GM23338 (cell line): Measurements from ENCODE around the gene MFSD2A. TPM values are rescaled to one million over a fixed set of nuclear protein-coding genes. Genes with fewer than 3 reads are reported as not detected.

ENCODE experiments used
- ATAC-seq: fragments of 200-7000 bp; cut with Tn5 transposase; 3 replicates; pipeline ENCODE4 v1.9.1; 2020
- DNase-seq: peaks from one replicate; pipeline ENCODE4 v3.0.0-alpha.2; 2015; ENCODE audit warnings: low spot score
- H2AFZ ChIP-seq: fragments of 200-600 bp; sonication (generic); 2 replicates; pipeline ENCODE4 v1.8.0; 2016; ENCODE audit warnings: antibody characterized with exemption, mild to moderate bottlenecking, moderate library complexity
- H3F3A ChIP-seq: fragments of 200-600 bp; sonication (generic); replicated peaks from 2 replicates; pipeline ENCODE4 v1.8.0; 2017; ENCODE audit warnings: antibody characterized with exemption, mixed run types, low read depth
- H3K27ac ChIP-seq: fragments of 200-600 bp; sonication (generic); 2 replicates; pipeline ENCODE4 v1.6.1; 2016; ENCODE audit warnings: low read depth
- H3K27me3 ChIP-seq: fragments of 200-600 bp; sonication (generic); 2 replicates; pipeline ENCODE4 v1.8.0; 2016; ENCODE audit warnings: mild to moderate bottlenecking, mixed run types, moderate library complexity; ENCODE audit not compliant: insufficient read depth
- H3K36me3 ChIP-seq: fragments of 200-600 bp; sonication (generic); 2 replicates; pipeline ENCODE4 v1.8.0; 2016; ENCODE audit warnings: mild to moderate bottlenecking; ENCODE audit not compliant: insufficient read depth
- H3K4me1 ChIP-seq: fragments of 200-600 bp; sonication (generic); 2 replicates; pipeline ENCODE4 v1.8.0; 2016; ENCODE audit warnings: mild to moderate bottlenecking, moderate library complexity; ENCODE audit not compliant: insufficient read depth
- H3K4me2 ChIP-seq: fragments of 200-600 bp; sonication (generic); 2 replicates; pipeline ENCODE4 v1.7.1; 2017; ENCODE audit warnings: mixed run types
- H3K4me3 ChIP-seq: fragments of 200-600 bp; sonication (generic); 2 replicates; pipeline ENCODE4 v1.6.1; 2016; ENCODE audit warnings: mixed run types
- H3K79me2 ChIP-seq: fragments of 200-600 bp; sonication (generic); replicated peaks from 2 replicates; pipeline ENCODE4 v1.8.0; 2017; ENCODE audit warnings: mild to moderate bottlenecking; ENCODE audit not compliant: insufficient read depth
- H3K9me2 ChIP-seq: fragments of 200-600 bp; sonication (generic); 2 replicates; pipeline ENCODE4 v1.8.0; 2017; ENCODE audit not compliant: insufficient read depth
- H4K20me1 ChIP-seq: fragments of 200-600 bp; sonication (generic); replicated peaks from 2 replicates; pipeline ENCODE4 v1.8.0; 2017; ENCODE audit warnings: mild to moderate bottlenecking; ENCODE audit not compliant: insufficient read depth
- H3K27ac Mint-ChIP-seq: 2 replicates; pipeline ENCODE4 v1.8.0; 2020; ENCODE audit warnings: inconsistent platforms, mild to moderate bottlenecking, moderate library complexity, mixed read lengths
- H3K27me3 Mint-ChIP-seq: 3 replicates; pipeline ENCODE4 v1.8.0; 2022; ENCODE audit warnings: low read depth, mild to moderate bottlenecking, moderate library complexity, mixed read lengths, inconsistent platforms; ENCODE audit not compliant: insufficient read depth, poor library complexity
- H3K36me3 Mint-ChIP-seq: 3 replicates; pipeline ENCODE4 v1.8.0; 2021; ENCODE audit warnings: low read depth, mild to moderate bottlenecking, inconsistent platforms, moderate library complexity, mixed read lengths
- H3K4me1 Mint-ChIP-seq: 3 replicates; pipeline ENCODE4 v1.8.0; 2020; ENCODE audit warnings: mild to moderate bottlenecking, inconsistent platforms, mixed read lengths
- H3K4me3 Mint-ChIP-seq: 3 replicates; pipeline ENCODE4 v1.8.0; 2021; ENCODE audit warnings: moderate library complexity, mild to moderate bottlenecking, inconsistent platforms, mixed read lengths
- H3K9me3 Mint-ChIP-seq: 3 replicates; pipeline ENCODE4 v1.8.0; 2020; ENCODE audit warnings: moderate library complexity, mild to moderate bottlenecking, inconsistent platforms, mixed read lengths
- CREB1 ChIP-seq: fragments of 250-450 bp; sonication (Bioruptor Pico); IDR thresholded peaks from 2 replicates; pipeline ENCODE4 v1.5.0; 2020; ENCODE audit warnings: low read depth, mild to moderate bottlenecking, moderate library complexity
- ETS1 ChIP-seq: IDR thresholded peaks from 2 replicates; pipeline ENCODE4 v1.6.1; 2016; ENCODE audit warnings: antibody characterized with exemption
- EZH2 ChIP-seq: fragments of 200-600 bp; sonication (generic); IDR thresholded peaks from one replicate; pipeline ENCODE4 v1.8.0; 2017; ENCODE audit warnings: antibody characterized with exemption, mild to moderate bottlenecking, low read depth; ENCODE audit not compliant: unreplicated experiment
- POLR2AphosphoS5 ChIP-seq: IDR thresholded peaks from 2 replicates; pipeline ENCODE4 v1.6.1; 2016; ENCODE audit warnings: antibody characterized with exemption, low read depth
- ZNF114 ChIP-seq: fragments of 250-450 bp; sonication (Bioruptor Pico); IDR thresholded peaks from 2 replicates; pipeline ENCODE4 v1.5.0; 2020; ENCODE audit warnings: mild to moderate bottlenecking, moderate library complexity
- polyA plus RNA-seq: library from polyadenylated mRNA; unstranded; fragments of >200 nt; fragmentation: Nextera tagmentation; extraction: Ambion mirVana; gene quantifications from 2 replicates; pipeline ENCODE4 v1.2.1, GENCODE V29; 2016
- total RNA-seq: library from RNA; depleted of rRNA; stranded (reverse); fragments of >200 nt; shearing (Covaris generic); gene quantifications from 2 replicates; pipeline ENCODE4 v1.2.3, GENCODE V29; 2014
- TF ChIP-seq, protein P1 (sequence below): fragments of 250-450 bp; sonication (Bioruptor Pico); IDR thresholded peaks from 2 replicates; pipeline ENCODE4 v1.5.0; 2020; ENCODE audit warnings: mild to moderate bottlenecking, moderate library complexity
- TF ChIP-seq, protein P2 (sequence below), 2 experiments: fragments of 200-600 bp in 1 of 2; sonication (generic) in 1 of 2; conservative IDR thresholded peaks; 2 replicates each; pipeline versions ENCODE4 v1.5.1 to v1.6.1; 2016 to 2017; ENCODE audit warnings: antibody characterized with exemption in 2 of 2, low read depth in 2 of 2, mild to moderate bottlenecking in 2 of 2, moderate library complexity in 1 of 2

The MFSD2A gene
- total and polyA plus RNA-seq, 2 experiments from 2014 or later, result 16.1 to 23.9 TPM

- no peak overlapping the region for H3K27ac Mint-ChIP-seq
These were observed 35.4 kb upstream of the MFSD2A start for GRCh38 chr1:39919545-39919944.

GRCh38 chr1:39922251-39922688 is 32.7 kb upstream of the MFSD2A start:
- Histone ChIP-seq H2AFZ (peak overlapping the region; percentile 92; the same call in 1 of the 2 replicates), H3K79me2 (no peaks in the 10 kb centered on the region), H3K27ac (peak overlapping the region; percentile 57), H3K4me3 (peak overlapping the region; percentile 43), H3F3A (peaks cover 15% of the 10 kb centered on the region; the same call in 1 of the 2 replicates), H3K36me3 (no peaks in the 10 kb centered on the region), H3K9me2 (no peaks in the 10 kb centered on the region), H4K20me1 (no peaks in the 10 kb centered on the region), H3K27me3 (peaks cover 3% of the 10 kb centered on the region; the same call in 1 of the 2 replicates), H3K4me1 (peaks cover 16% of the 10 kb centered on the region), H3K4me2 (peak overlapping the region; percentile 78)
- DNase-seq, result peak; percentile 97
- peak; percentile 87 for ATAC-seq
- peak overlapping the region; percentile 74 for H3K27ac Mint-ChIP-seq
- peaks cover 25% of the 10 kb centered on the region for H3K4me1 Mint-ChIP-seq
- TF ChIP-seq POLR2AphosphoS5 (peak; percentile 37; the same call in 1 of the 2 replicates), ZNF114 (CRISPR knock-in tag) (no peak), ETS1 (peak; percentile 87; the same call in 1 of the 2 replicates), EZH2 (no peak), CREB1 (CRISPR knock-in tag) (peak; percentile 47)
- TF ChIP-seq, protein P1, sequence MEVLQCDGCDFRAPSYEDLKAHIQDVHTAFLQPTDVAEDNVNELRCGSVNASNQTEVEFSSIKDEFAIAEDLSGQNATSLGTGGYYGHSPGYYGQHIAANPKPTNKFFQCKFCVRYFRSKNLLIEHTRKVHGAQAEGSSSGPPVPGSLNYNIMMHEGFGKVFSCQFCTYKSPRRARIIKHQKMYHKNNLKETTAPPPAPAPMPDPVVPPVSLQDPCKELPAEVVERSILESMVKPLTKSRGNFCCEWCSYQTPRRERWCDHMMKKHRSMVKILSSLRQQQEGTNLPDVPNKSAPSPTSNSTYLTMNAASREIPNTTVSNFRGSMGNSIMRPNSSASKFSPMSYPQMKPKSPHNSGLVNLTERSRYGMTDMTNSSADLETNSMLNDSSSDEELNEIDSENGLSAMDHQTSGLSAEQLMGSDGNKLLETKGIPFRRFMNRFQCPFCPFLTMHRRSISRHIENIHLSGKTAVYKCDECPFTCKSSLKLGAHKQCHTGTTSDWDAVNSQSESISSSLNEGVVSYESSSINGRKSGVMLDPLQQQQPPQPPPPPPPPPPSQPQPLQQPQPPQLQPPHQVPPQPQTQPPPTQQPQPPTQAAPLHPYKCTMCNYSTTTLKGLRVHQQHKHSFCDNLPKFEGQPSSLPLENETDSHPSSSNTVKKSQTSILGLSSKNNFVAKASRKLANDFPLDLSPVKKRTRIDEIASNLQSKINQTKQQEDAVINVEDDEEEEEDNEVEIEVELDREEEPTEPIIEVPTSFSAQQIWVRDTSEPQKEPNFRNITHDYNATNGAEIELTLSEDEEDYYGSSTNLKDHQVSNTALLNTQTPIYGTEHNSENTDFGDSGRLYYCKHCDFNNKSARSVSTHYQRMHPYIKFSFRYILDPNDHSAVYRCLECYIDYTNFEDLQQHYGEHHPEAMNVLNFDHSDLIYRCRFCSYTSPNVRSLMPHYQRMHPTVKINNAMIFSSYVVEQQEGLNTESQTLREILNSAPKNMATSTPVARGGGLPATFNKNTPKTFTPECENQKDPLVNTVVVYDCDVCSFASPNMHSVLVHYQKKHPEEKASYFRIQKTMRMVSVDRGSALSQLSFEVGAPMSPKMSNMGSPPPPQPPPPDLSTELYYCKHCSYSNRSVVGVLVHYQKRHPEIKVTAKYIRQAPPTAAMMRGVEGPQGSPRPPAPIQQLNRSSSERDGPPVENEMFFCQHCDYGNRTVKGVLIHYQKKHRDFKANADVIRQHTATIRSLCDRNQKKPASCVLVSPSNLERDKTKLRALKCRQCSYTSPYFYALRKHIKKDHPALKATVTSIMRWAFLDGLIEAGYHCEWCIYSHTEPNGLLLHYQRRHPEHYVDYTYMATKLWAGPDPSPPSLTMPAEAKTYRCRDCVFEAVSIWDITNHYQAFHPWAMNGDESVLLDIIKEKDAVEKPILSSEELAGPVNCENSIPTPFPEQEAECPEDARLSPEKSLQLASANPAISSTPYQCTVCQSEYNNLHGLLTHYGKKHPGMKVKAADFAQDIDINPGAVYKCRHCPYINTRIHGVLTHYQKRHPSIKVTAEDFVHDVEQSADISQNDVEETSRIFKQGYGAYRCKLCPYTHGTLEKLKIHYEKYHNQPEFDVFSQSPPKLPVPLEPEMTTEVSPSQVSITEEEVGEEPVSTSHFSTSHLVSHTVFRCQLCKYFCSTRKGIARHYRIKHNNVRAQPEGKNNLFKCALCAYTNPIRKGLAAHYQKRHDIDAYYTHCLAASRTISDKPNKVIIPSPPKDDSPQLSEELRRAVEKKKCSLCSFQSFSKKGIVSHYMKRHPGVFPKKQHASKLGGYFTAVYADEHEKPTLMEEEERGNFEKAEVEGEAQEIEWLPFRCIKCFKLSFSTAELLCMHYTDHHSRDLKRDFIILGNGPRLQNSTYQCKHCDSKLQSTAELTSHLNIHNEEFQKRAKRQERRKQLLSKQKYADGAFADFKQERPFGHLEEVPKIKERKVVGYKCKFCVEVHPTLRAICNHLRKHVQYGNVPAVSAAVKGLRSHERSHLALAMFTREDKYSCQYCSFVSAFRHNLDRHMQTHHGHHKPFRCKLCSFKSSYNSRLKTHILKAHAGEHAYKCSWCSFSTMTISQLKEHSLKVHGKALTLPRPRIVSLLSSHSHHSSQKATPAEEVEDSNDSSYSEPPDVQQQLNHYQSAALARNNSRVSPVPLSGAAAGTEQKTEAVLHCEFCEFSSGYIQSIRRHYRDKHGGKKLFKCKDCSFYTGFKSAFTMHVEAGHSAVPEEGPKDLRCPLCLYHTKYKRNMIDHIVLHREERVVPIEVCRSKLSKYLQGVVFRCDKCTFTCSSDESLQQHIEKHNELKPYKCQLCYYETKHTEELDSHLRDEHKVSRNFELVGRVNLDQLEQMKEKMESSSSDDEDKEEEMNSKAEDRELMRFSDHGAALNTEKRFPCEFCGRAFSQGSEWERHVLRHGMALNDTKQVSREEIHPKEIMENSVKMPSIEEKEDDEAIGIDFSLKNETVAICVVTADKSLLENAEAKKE, result 0 out of 2 replicates have a peak, but pooled peaks have one; percentile 25
- TF ChIP-seq, protein P2, sequence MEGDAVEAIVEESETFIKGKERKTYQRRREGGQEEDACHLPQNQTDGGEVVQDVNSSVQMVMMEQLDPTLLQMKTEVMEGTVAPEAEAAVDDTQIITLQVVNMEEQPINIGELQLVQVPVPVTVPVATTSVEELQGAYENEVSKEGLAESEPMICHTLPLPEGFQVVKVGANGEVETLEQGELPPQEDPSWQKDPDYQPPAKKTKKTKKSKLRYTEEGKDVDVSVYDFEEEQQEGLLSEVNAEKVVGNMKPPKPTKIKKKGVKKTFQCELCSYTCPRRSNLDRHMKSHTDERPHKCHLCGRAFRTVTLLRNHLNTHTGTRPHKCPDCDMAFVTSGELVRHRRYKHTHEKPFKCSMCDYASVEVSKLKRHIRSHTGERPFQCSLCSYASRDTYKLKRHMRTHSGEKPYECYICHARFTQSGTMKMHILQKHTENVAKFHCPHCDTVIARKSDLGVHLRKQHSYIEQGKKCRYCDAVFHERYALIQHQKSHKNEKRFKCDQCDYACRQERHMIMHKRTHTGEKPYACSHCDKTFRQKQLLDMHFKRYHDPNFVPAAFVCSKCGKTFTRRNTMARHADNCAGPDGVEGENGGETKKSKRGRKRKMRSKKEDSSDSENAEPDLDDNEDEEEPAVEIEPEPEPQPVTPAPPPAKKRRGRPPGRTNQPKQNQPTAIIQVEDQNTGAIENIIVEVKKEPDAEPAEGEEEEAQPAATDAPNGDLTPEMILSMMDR (conservative IDR thresholded peaks at IDR 0.05; ENCODE audit: low read depth in 2 of 2), result no peak
- H3K4me3 Mint-ChIP-seq, result peak overlapping the region; percentile 66
- no peaks in the 10 kb centered on the region; the same call in 2 of the 3 replicates for H3K9me3 Mint-ChIP-seq
- H3K36me3 Mint-ChIP-seq, result no peaks in the 10 kb centered on the region
- peaks cover 14% of the 10 kb centered on the region for H3K27me3 Mint-ChIP-seq

More at GRCh38 chr1:39919545-39919944, 35.4 kb upstream of the MFSD2A start:
- no peak for TF ChIP-seq POLR2AphosphoS5
- TF ChIP-seq, protein P2 (conservative IDR thresholded peaks at IDR 0.05; ENCODE audit: low read depth in 2 of 2), result peak; percentile 77 to 91
- no peaks in the 10 kb centered on the region; the same call in 2 of the 3 replicates for H3K9me3 Mint-ChIP-seq
- Histone ChIP-seq H3K4me3 (no peak overlapping the region), H3F3A (peaks cover 13% of the 10 kb centered on the region; the same call in 1 of the 2 replicates), H3K4me2 (no peak overlapping the region), H3K79me2 (no peaks in the 10 kb centered on the region), H2AFZ (no peak overlapping the region), H3K36me3 (no peaks in the 10 kb centered on the region), H3K4me1 (peaks cover 16% of the 10 kb centered on the region), H3K9me2 (no peaks in the 10 kb centered on the region), H3K27ac (no peak overlapping the region), H4K20me1 (no peaks in the 10 kb centered on the region), H3K27me3 (peaks cover 3% of the 10 kb centered on the region; the same call in 1 of the 2 replicates)
- DNase-seq, result peak; percentile 95
- H3K4me3 Mint-ChIP-seq, result no peak overlapping the region
- peaks cover 15% of the 10 kb centered on the region for H3K4me1 Mint-ChIP-seq
- peak; percentile 79 for ATAC-seq
- H3K27me3 Mint-ChIP-seq, result peaks cover 1% of the 10 kb centered on the region
- H3K36me3 Mint-ChIP-seq, result no peaks in the 10 kb centered on the region
